Natural killer cell treated with Interleukin-12 subunit alpha and Interleukin-12 subunit beta and Interleukin-15 and Interleukin-18, amount 100 ng/mL, for 72 hours (primary cell): ENCODE data around the gene OSR1. TPM values are rescaled to one million over a fixed set of nuclear protein-coding genes. Genes with fewer than 3 reads are reported as not detected.
"Not testable (repeated sequence)": the region's sequence is repeated elsewhere in the genome, so short reads cannot be mapped to it uniquely, and the experiment has no call there.

Source experiments
- ATAC-seq, 2 donors: fragments of 150-1000 bp; cut with Tn5 transposase in 1 of 2; sonication (Bioruptor Pico), chemical (Tn5 transposase) in 1 of 2; 2 replicates each; pipeline ENCODE4 v1.10.0; 2021
- DNase-seq: peaks from one replicate; pipeline ENCODE4 v3.0.0; 2022; ENCODE audit warnings: low spot score
- H3K27ac Mint-ChIP-seq, 2 donors: 1 replicate in 1 of 2; 2 replicates in 1 of 2; pipeline ENCODE4 v1.8.0; 2022; ENCODE audit warnings: mixed read lengths in 2 of 2, mild to moderate bottlenecking in 1 of 2, moderate library complexity in 1 of 2
- H3K27me3 Mint-ChIP-seq, 2 donors: 1 replicate in 1 of 2; 2 replicates in 1 of 2; pipeline ENCODE4 v1.8.0; 2022; ENCODE audit warnings: mixed read lengths in 2 of 2
- H3K36me3 Mint-ChIP-seq: one replicate; pipeline ENCODE4 v1.8.0; 2022; ENCODE audit warnings: mixed read lengths
- H3K4me1 Mint-ChIP-seq, 2 donors: 1 replicate in 1 of 2; 2 replicates in 1 of 2; pipeline ENCODE4 v1.8.0; 2022; ENCODE audit warnings: low read depth in 2 of 2, mixed read lengths in 2 of 2, mild to moderate bottlenecking in 1 of 2
- H3K4me3 Mint-ChIP-seq: one replicate; pipeline ENCODE4 v1.8.0; 2022; ENCODE audit warnings: mixed read lengths
- H3K9me3 Mint-ChIP-seq: 2 replicates; pipeline ENCODE4 v1.8.0; 2022; ENCODE audit warnings: mixed read lengths
- total RNA-seq, 2 donors: library from RNA; stranded (reverse); gene quantifications; one replicate each; pipeline ENCODE4 v1.2.3, GENCODE V29; 2022

OSR1 gene
- total RNA-seq, 2 donors from 2014 or later = not detected

DNA sequence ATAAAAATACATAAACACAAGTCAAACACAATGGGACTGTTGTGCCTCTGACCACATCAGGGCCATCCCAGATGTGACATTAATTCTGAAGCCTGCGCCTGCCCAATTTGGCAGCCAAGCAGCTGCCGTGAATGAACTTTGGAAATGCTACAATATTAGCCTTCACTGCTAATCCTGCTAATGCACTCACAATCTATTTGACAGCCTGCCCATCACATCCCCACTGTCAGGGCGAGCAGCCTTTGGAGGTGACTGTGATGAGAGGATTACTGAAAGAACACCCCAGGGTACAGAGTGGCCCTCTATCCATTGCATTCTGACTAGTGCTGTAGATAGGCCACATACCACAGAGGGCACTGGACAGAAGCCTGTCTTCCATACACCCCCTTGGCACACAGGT, 21.6 kb downstream of the OSR1 start:
- ATAC-seq = no peak
- Mint-ChIP-seq H3K4me3 (no peak overlapping the region), H3K27me3 (no peaks in the 10 kb centered on the region), H3K4me1 (no peaks in the 10 kb centered on the region), H3K27ac (no peak overlapping the region), H3K9me3 (no peaks in the 10 kb centered on the region), H3K36me3 (no peaks in the 10 kb centered on the region)
- DNase-seq = no peak

DNA sequence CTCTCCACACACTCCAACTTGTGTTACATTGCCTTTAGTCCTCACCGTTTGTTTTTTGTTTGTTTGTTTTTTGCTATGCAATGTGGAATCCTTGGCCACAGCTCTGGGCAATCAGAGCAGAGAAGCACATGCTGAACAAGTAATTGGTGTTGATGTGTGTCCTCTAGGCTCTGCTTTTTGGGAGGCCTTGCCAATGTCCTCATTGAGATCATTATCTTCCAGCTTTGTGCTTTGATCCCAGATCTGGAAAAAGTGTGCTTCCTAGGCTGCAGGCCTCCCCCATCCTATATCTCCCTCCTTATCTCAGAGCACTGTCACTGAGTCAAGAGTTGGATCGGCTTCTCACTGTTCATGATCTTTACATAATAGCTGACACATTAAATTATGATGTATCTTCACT, 25.9 kb downstream of the OSR1 start:
- no peak for ATAC-seq
- Mint-ChIP-seq H3K36me3 (no peaks in the 10 kb centered on the region), H3K9me3 (no peaks in the 10 kb centered on the region), H3K4me1 (no peaks in the 10 kb centered on the region), H3K4me3 (no peak overlapping the region), H3K27ac (no peak overlapping the region), H3K27me3 (peaks cover 4 to 10% of the 10 kb centered on the region in 2 donors)
- DNase-seq = no peak

DNA sequence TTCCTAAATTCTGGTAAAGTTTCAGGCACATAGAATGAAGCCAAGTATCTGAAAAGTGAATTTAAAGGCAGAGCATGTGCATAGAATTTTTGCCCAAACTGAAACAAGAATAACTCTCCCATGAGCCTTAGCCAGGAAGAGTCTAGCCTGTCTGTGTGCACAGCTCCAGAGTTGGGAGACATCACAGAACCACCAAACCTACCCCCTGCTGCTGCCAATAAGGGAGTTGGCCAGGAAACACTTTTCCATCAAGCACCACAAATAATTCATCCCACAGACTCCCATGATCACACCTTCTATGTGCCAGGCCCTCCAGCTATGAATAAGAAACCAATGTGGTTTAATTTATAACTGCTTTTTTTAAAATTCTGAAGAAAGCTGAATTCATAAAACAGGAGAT, 27.0 kb downstream of the OSR1 start:
- no peaks in the 10 kb centered on the region for H3K36me3 Mint-ChIP-seq
- peaks cover 4 to 10% of the 10 kb centered on the region in 2 donors for H3K27me3 Mint-ChIP-seq
- H3K27ac Mint-ChIP-seq = no peak overlapping the region
- ATAC-seq (no peak), DNase-seq (no peak)
- no peak overlapping the region for H3K4me3 Mint-ChIP-seq
- no peaks in the 10 kb centered on the region for H3K9me3 Mint-ChIP-seq
- H3K4me1 Mint-ChIP-seq = no peaks in the 10 kb centered on the region

DNA sequence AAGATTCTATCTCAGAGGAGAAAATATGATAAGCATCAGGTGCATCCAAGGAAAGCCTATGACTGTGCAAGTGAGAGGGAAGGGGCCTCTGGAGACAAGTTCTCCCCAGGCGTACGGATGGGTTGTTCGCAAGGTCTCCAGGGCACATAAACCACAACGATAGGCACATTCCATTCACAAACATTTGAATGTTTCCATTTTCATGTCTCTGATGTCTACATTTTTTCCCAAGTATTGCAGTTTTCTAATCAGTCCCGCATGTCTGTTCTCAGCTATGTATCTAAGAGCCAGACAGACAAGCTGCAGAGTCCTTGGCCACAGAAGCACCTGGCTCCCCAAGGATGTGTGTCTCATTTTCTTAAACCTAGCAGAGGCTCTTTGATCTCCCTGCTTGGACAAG, 28.0 kb downstream of the OSR1 start:
- H3K36me3 Mint-ChIP-seq = no peaks in the 10 kb centered on the region
- no peaks in the 10 kb centered on the region for H3K4me1 Mint-ChIP-seq
- H3K27ac Mint-ChIP-seq = no peak overlapping the region
- H3K9me3 Mint-ChIP-seq = no peaks in the 10 kb centered on the region
- ATAC-seq (no peak), DNase-seq (no peak)
- H3K4me3 Mint-ChIP-seq = no peak overlapping the region
- peaks cover 4 to 10% of the 10 kb centered on the region in 2 donors for H3K27me3 Mint-ChIP-seq

DNA sequence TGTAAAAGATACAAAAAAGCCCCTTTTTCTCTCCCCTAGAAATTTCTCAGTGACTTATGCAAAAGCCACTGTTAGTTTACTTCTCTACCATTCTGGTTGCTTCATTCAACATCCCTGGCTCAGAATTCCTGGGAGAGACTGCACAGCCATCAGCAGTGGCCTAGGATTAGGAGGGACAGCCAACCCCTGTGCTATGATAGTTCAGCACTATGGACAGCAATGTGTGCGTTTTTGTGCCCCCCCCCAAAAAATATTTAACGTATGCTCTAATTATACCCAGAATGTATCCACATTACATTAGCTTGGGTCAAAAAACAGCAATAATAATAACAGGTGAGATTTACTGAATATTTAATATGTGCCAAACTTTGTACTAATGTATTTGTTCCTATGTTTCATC, 29.0 kb downstream of the OSR1 start:
- Mint-ChIP-seq H3K4me1 (no peaks in the 10 kb centered on the region), H3K36me3 (no peaks in the 10 kb centered on the region), H3K9me3 (no peaks in the 10 kb centered on the region), H3K4me3 (no peak overlapping the region), H3K27me3 (peaks cover 4 to 10% of the 10 kb centered on the region in 2 donors), H3K27ac (no peak overlapping the region)
- ATAC-seq = no peak
- no peak for DNase-seq

DNA sequence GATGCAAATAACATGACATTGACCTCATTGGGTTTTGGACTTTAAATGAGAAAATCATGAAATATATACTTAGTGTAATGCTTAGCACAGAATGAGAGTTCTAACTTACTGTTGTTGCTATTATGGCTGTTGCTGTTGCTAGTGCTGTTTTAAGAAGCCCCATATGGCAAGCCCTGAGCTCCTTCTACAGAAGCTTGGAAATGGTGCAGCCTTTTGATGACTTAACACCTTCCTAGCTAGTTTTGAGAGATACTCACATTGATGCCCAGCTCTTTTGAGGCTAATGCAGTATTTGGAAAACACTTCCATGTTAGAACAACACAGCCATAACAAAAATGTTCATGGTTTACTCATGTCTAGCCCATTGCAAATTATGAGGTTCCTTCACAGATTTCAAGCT, 30.9 kb downstream of the OSR1 start:
- Mint-ChIP-seq H3K4me1 (no peaks in the 10 kb centered on the region), H3K27me3 (peaks cover 4 to 10% of the 10 kb centered on the region in 2 donors), H3K36me3 (no peaks in the 10 kb centered on the region), H3K4me3 (no peak overlapping the region), H3K9me3 (no peaks in the 10 kb centered on the region), H3K27ac (no peak overlapping the region)
- DNase-seq (no peak), ATAC-seq (no peak)

DNA sequence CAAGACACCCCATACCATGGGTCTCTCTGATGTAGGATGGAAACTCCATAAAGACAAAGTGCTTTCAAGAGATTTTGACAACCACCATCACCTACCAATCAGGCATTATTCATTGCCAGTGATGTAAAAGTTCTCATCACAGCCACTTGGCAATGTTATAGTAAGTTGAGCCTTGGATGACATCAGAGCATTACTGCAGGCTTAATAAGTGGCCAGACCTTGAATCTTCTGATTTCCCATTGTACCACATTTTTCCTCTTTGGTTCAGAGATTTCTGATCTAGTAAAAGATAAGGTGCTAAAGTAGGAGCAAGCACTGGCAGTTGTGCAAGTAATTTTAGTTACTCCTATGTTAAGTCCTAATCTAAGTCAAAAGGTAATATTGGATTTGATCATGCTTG, 36.5 kb downstream of the OSR1 start:
- H3K36me3 Mint-ChIP-seq = no peaks in the 10 kb centered on the region
- H3K4me1 Mint-ChIP-seq = no peaks in the 10 kb centered on the region
- no peak for ATAC-seq
- no peaks in the 10 kb centered on the region for H3K27me3 Mint-ChIP-seq
- no peak overlapping the region for H3K27ac Mint-ChIP-seq
- H3K4me3 Mint-ChIP-seq = no peak overlapping the region
- H3K9me3 Mint-ChIP-seq = no peaks in the 10 kb centered on the region
- no peak for DNase-seq

DNA sequence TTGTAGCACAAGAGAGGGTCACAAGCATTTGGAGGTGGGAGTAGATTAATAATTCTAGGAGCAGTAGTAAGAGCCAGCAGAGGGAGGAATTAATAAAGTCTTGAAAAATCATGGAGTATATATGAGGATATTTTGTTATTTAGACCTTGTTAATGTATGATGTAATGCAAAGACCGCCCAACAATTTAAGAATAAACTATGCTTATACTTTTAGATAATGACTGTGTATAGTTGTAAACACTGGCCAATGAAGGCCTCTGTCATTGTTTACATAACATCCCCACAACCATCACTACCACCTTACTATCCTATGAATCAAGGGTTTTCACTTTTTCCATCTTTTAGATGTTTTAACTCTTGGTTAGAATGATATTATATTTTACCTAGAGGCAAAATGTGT, 37.6 kb downstream of the OSR1 start:
- no peak overlapping the region for H3K27ac Mint-ChIP-seq
- no peaks in the 10 kb centered on the region for H3K27me3 Mint-ChIP-seq
- H3K4me3 Mint-ChIP-seq = no peak overlapping the region
- ATAC-seq (no peak), DNase-seq (no peak)
- no peaks in the 10 kb centered on the region for H3K36me3 Mint-ChIP-seq
- no peaks in the 10 kb centered on the region for H3K4me1 Mint-ChIP-seq
- no peaks in the 10 kb centered on the region for H3K9me3 Mint-ChIP-seq

DNA sequence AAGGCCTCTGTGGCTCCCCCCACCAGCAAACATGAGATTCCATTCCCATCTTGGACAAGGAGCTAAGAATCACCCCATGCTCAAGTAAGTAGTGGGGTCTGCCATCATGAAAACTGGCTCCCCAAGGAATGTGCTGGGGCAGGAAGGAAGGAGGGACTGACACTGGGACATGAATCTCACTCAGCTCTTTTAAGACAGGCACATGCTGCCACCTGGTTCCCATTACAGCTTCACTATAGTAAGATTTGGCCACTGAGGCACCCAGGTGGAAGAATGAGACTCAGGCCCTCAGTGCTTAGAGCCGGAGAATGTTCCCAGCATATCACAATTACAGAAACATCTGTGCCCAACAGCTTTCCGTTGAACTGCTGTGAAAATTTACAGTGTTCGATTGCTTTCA, 38.7 kb downstream of the OSR1 start:
- no peak overlapping the region for H3K27ac Mint-ChIP-seq
- no peaks in the 10 kb centered on the region for H3K9me3 Mint-ChIP-seq
- H3K36me3 Mint-ChIP-seq = no peaks in the 10 kb centered on the region
- ATAC-seq = no peak
- no peak for DNase-seq
- H3K4me3 Mint-ChIP-seq = no peak overlapping the region
- H3K4me1 Mint-ChIP-seq = no peaks in the 10 kb centered on the region
- H3K27me3 Mint-ChIP-seq = no peaks in the 10 kb centered on the region

DNA sequence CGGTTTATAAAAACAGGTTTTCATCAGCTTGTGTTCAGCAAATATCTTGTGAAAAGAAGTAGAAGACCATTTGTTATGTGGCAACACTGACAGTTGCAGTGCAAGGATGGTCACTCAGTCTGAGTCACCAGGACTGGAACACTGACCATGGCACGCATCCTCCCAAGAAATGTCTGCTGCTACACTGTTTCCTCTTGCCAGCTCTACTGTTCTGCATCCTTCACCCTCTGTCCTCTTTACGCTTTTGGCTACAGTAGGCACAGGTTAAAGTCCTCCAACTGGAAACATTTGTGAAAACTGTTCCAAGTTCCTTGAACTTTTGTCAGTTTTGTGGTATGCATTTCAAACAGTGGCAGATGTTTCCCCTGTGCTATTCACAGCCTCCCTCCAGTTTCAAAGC, 39.4 kb downstream of the OSR1 start:
- no peak overlapping the region for H3K27ac Mint-ChIP-seq
- H3K4me1 Mint-ChIP-seq = no peaks in the 10 kb centered on the region
- no peaks in the 10 kb centered on the region for H3K9me3 Mint-ChIP-seq
- DNase-seq = no peak
- no peak for ATAC-seq
- no peak overlapping the region for H3K4me3 Mint-ChIP-seq
- H3K36me3 Mint-ChIP-seq = no peaks in the 10 kb centered on the region
- H3K27me3 Mint-ChIP-seq = no peaks in the 10 kb centered on the region

DNA sequence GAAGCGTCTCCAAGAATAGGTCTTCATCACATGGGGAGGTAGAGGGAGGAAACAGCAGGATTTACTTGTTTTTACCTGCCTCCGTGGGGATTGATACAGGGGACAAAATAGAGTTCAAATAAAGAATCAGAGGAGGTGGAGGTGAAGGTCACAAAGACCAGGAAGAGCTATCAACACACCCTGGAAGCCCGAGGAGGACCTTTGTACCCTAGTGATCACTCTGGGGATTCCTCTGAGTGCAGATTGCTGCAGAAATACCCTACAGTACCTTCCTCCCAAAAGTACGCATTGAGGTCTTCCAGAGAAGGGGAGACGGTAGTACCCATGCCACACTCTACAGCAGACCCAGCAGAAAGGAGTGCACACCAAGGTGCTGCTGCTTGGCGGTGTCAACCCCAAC, 44.9 kb downstream of the OSR1 start:
- H3K27me3 Mint-ChIP-seq = no peaks in the 10 kb centered on the region
- ATAC-seq (no peak), DNase-seq (no peak)
- H3K27ac Mint-ChIP-seq = no peak overlapping the region
- H3K4me3 Mint-ChIP-seq = no peak overlapping the region
- H3K4me1 Mint-ChIP-seq = no peaks in the 10 kb centered on the region
- peaks cover 3% of the 10 kb centered on the region for H3K36me3 Mint-ChIP-seq
- no peaks in the 10 kb centered on the region for H3K9me3 Mint-ChIP-seq

DNA sequence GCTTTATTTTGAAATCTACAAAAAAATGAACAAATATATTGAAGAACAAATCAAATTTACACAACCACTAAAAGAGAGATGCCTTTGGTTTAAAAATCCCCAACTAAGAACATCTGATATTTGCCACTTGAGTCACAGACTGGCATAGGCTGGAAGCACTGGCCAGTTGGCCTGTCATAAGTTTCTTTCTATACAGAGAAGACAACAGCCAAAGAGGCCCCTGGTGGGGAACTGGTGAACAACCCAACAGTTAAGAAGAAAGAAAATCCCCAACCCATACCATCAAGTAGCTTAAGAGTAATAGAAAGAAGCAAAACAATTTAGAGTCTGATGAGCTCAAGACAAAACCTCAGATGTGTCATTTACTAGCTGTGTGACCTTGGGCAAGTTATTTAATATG, 45.5 kb downstream of the OSR1 start:
- no peak overlapping the region for H3K27ac Mint-ChIP-seq
- no peaks in the 10 kb centered on the region for H3K27me3 Mint-ChIP-seq
- H3K4me3 Mint-ChIP-seq = no peak overlapping the region
- H3K36me3 Mint-ChIP-seq = peaks cover 6% of the 10 kb centered on the region
- ATAC-seq (no peak), DNase-seq (no peak)
- H3K9me3 Mint-ChIP-seq = no peaks in the 10 kb centered on the region
- no peaks in the 10 kb centered on the region for H3K4me1 Mint-ChIP-seq

DNA sequence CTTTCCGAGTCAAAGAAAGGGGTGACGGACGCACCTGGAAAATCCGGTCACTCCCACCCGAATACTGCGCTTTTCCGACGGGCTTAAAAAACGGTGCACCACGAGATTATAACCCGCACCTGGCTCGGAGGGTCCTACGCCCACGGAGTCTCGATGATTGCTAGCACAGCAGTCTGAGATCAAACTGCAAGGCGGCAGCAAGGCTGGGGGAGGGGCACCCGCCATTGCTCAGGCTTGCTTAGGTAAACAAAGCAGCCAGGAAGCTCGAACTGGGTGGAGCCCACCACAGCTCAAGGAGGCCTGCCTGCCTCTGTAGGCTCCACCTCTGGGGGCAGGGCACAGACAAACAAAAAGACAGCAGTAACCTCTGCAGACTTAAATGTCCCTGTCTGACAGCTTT, 52.4 kb downstream of the OSR1 start:
- H3K27me3 Mint-ChIP-seq, H3K4me1 Mint-ChIP-seq, ATAC-seq, DNase-seq, H3K36me3 Mint-ChIP-seq, H3K27ac Mint-ChIP-seq, H3K4me3 Mint-ChIP-seq, H3K9me3 Mint-ChIP-seq: not testable (repeated sequence)

DNA sequence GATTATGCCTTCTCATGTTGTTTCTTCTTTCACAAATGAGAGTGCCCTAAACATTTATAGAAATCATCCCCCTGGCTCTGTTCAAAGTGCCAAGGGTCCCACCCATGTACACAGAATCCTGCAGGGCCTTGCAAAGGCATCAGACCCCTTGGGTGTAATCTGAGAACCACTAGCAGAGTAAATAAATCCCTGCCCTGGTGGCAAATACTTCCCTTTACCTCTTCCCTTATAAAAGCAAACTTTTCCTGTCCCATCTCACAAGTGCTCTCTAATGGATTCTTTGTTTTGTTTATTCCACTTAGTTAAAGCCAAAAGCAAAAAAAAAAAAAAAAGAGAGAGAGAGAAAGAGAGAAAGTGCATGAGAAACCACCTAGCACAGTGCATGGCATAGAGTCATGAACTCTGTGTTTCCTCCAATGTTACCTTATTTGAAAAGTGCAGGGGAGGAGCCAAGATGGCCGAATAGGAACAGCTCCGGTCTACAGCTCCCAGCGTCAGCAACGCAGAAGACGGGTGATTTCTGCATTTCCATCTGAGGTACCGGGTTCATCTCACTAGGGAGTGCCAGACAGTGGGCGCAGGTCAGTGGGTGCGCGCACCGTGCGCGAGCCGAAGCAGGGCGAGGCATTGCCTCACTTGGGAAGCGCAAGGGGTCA, 52.9 kb downstream of the OSR1 start:
- not testable (repeated sequence) for H3K27me3 Mint-ChIP-seq, H3K36me3 Mint-ChIP-seq

DNA sequence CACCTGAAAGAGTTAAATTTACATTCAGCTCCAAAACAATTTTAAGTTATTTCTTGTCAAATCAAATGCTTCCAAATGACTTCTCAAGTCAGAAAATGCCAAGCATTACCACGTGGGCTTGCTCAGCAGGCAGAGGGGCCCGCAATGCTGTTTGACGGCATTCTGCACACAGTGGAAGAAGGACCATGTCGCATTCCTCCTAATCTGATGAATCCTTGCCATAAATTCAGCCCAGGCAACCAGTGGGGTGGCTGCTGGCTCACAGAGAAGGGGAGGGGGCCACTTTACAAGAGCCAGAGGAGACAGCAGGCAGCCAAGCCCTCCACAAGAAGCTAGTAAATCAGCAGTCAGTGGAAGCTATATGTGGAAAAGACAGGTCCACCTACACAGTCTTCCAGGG, 56.7 kb downstream of the OSR1 start:
- no peaks in the 10 kb centered on the region for H3K27me3 Mint-ChIP-seq
- ATAC-seq = no peak
- no peak for DNase-seq
- no peaks in the 10 kb centered on the region for H3K9me3 Mint-ChIP-seq
- no peak overlapping the region for H3K4me3 Mint-ChIP-seq
- H3K4me1 Mint-ChIP-seq = no peaks in the 10 kb centered on the region
- no peaks in the 10 kb centered on the region for H3K36me3 Mint-ChIP-seq
- H3K27ac Mint-ChIP-seq = no peak overlapping the region

More for the DNA sequence above, 52.9 kb downstream of the OSR1 start:
- not testable (repeated sequence) for ATAC-seq, H3K4me3 Mint-ChIP-seq, H3K9me3 Mint-ChIP-seq, DNase-seq, H3K27ac Mint-ChIP-seq, H3K4me1 Mint-ChIP-seq
